ENCODE data around the gene TOMM40L. TPM values are rescaled to one million over a fixed set of nuclear protein-coding genes. Genes with fewer than 3 reads are reported as not detected.

Gene TOMM40L
- polyA plus RNA-seq, 1 donor (not counting 4 experiments of a cell fraction or from before 2014, with no cell fraction given) = 14.4 TPM

DNA sequence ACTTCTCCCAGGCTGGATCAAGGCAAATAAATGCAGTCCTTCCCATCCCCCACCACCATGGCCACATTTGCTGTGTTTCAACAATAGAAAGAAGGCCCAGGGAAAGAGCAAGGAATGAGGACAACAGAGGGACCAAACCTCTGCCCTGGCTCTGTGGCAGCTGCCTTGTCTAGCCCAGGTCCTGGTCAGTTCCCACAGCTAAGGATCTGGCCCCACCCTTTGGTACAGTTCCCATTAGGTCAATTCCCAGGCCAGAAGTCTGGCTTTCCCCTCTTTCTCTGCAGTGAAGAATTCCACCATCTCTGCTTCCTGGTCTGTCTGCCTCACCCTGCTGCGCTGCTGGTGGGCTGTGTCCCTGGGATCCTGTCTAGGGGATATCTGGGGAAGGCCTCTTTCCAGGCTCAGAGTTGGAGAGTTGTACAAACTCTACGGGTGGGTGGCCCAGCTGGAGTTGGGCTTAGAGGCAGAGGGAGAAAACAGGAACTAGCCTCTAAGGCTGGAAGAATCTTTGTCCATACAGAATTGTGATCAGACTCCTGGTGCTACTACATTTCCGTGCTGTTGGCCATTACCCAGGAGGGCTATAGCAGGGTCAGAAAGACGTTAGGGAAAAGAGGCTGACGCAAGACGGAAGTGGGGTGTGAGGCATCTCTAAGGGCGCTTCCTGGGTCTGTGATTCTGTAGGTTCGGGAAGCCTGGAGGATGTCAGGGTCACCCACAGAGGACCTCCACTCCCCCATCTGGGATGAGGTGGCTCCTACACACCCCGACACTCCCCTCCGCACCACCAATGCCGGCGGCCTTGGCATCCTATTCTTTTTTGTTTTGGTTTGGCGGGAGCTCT lies 24.6 kb upstream of the TOMM40L start:
- H3K27ac ChIP-seq (ENCODE audit: control insufficient read depth, insufficient read depth, low read length) = peak overlapping the region; percentile 92
- H3K9me3 ChIP-seq (ENCODE audit: control insufficient read depth, low read depth, low read length) = no peaks in the 10 kb centered on the region
- H3K4me2 ChIP-seq (ENCODE audit: control insufficient read depth, extremely low read depth, insufficient read depth, low read depth, low read length) = peak overlapping the region; percentile 85
- peak overlapping the region in 2 of 3 experiments; percentile 68 to 89 for H3K4me3 ChIP-seq (ENCODE audit: control insufficient read depth in 2 of 3, extremely low read depth in 1 of 3, insufficient read depth in 2 of 3, low read depth in 1 of 3, low read length in 3 of 3)
- TF ChIP-seq, protein P1, sequence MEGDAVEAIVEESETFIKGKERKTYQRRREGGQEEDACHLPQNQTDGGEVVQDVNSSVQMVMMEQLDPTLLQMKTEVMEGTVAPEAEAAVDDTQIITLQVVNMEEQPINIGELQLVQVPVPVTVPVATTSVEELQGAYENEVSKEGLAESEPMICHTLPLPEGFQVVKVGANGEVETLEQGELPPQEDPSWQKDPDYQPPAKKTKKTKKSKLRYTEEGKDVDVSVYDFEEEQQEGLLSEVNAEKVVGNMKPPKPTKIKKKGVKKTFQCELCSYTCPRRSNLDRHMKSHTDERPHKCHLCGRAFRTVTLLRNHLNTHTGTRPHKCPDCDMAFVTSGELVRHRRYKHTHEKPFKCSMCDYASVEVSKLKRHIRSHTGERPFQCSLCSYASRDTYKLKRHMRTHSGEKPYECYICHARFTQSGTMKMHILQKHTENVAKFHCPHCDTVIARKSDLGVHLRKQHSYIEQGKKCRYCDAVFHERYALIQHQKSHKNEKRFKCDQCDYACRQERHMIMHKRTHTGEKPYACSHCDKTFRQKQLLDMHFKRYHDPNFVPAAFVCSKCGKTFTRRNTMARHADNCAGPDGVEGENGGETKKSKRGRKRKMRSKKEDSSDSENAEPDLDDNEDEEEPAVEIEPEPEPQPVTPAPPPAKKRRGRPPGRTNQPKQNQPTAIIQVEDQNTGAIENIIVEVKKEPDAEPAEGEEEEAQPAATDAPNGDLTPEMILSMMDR (optimal IDR thresholded peaks at IDR 0.05 in 1 of 3, IDR thresholded peaks at IDR 0.05 in 1 of 3, conservative IDR thresholded peaks at IDR 0.05 in 1 of 3; ENCODE audit: extremely low read depth in 1 of 3, insufficient read depth in 2 of 3, low read length in 3 of 3) = no peak
- no peak for TF ChIP-seq EZH2 (IDR thresholded peaks at IDR 0.05; ENCODE audit: low read length)
- DNase-seq (ENCODE audit: low read depth, low spot score) = no peak
- no peaks in the 10 kb centered on the region for H3K9me1 ChIP-seq (ENCODE audit: control insufficient read depth, extremely low read depth, insufficient read depth, low read length)
- peak overlapping the region; percentile 79 for H2AFZ ChIP-seq (ENCODE audit: control insufficient read depth, low read length)
- peak; percentile 48 for FAIRE-seq
- peak overlapping the region; percentile 94 for H3K9ac ChIP-seq (ENCODE audit: control insufficient read depth, extremely low read depth, insufficient read depth, low read length)
- no peaks in the 10 kb centered on the region for H4K20me1 ChIP-seq (ENCODE audit: control insufficient read depth, extremely low read depth, insufficient read depth, low read length)
- peaks cover 47% of the 10 kb centered on the region for H3K4me1 ChIP-seq (ENCODE audit: control insufficient read depth, extremely low read depth, insufficient read depth, low read length)
- H3K27me3 ChIP-seq (ENCODE audit: control insufficient read depth, extremely low read depth, insufficient read depth, low read length) = no peaks in the 10 kb centered on the region
- peaks cover 21% of the 10 kb centered on the region for H3K79me2 ChIP-seq (ENCODE audit: control insufficient read depth, insufficient read depth, low read length)
- dilution Hi-C loops (cut with MboI; ENCODE audit: extremely low pct_ligation_motif_present, low sequenced_read_pairs) = no loop called here
- H3K36me3 ChIP-seq (ENCODE audit: control insufficient read depth in 2 of 2, extremely low read depth in 1 of 2, insufficient read depth in 2 of 2, low read length in 2 of 2) = peaks cover 5 to 12% of the 10 kb centered on the region in 2 experiments

DNA sequence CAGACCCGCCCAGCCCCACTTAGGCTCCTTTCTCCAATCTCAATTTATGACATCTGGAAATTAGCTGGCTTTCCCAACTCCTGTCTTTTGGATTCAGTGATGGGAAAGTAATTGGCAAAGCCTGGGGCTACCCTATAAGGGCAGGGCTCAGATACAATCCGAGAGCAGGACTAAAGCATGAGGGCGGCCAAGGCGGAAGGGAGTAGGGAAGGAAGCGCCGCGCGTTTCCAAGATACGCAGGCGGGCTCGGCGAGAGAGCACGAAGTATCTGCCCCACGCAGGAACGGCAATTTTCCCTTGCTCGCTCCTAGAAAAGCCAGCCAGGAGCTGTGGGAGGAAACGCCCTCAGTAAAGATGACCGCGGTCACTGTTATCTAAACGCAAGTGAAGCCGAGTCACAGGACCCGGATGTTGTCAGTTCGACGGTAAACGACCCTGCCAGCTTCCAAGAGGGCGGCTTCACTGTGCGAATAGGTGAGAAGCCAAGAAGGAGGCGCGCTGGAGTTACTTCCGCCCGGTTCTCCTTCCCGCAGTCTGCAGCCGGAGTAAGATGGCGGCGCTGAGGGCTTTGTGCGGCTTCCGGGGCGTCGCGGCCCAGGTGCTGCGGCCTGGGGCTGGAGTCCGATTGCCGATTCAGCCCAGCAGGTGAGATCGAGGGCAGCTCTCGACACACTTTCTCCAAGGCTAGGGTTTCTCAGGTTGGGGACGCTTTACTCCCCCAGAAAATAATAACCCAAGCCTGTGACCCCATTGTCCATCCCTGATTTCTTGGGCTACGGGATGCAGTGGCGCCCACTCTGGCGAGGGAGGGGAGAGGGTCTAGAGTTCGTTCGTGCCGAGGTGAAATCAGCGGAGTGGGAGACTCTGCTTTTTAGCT lies 23.8 kb upstream of the TOMM40L start, which contains the start of gene NDUFS2:
TSS of gene NDUFS2 (plus strand) at position 532 of the 877 bp plus-strand sequence. CDS start at position 551, 19 bp downstream.
- H3K4me3 ChIP-seq (ENCODE audit: control insufficient read depth in 2 of 3, extremely low read depth in 1 of 3, insufficient read depth in 2 of 3, low read depth in 1 of 3, low read length in 3 of 3) = peak within 1 kb of the TSS; percentile 76 to 89 (median 78)
- H3K27ac ChIP-seq (ENCODE audit: control insufficient read depth, insufficient read depth, low read length) = peak within 1 kb of the TSS; percentile 92
- H3K79me2 ChIP-seq (ENCODE audit: control insufficient read depth, insufficient read depth, low read length) = peaks cover 21% of the 10 kb centered on the region
- DNase-seq (ENCODE audit: low read depth, low spot score) = peak; percentile 81
- peak; percentile 74 for FAIRE-seq
- H3K4me1 ChIP-seq (ENCODE audit: control insufficient read depth, extremely low read depth, insufficient read depth, low read length) = peaks cover 47% of the 10 kb centered on the region
- peak within 1 kb of the TSS; percentile 85 for H3K4me2 ChIP-seq (ENCODE audit: control insufficient read depth, extremely low read depth, insufficient read depth, low read depth, low read length)
- no peaks in the 10 kb centered on the region for H4K20me1 ChIP-seq (ENCODE audit: control insufficient read depth, extremely low read depth, insufficient read depth, low read length)
- H3K9me3 ChIP-seq (ENCODE audit: control insufficient read depth, low read depth, low read length) = no peaks in the 10 kb centered on the region
- TF ChIP-seq, protein P1 (optimal IDR thresholded peaks at IDR 0.05 in 1 of 3, IDR thresholded peaks at IDR 0.05 in 1 of 3, conservative IDR thresholded peaks at IDR 0.05 in 1 of 3; ENCODE audit: extremely low read depth in 1 of 3, insufficient read depth in 2 of 3, low read length in 3 of 3) = peak in 2 of 3 experiments; percentile 29 to 32
- no peak for TF ChIP-seq EZH2 (IDR thresholded peaks at IDR 0.05; ENCODE audit: low read length)
- dilution Hi-C loops (cut with MboI; ENCODE audit: extremely low pct_ligation_motif_present, low sequenced_read_pairs) = no loop called here
- no peaks in the 10 kb centered on the region for H3K9me1 ChIP-seq (ENCODE audit: control insufficient read depth, extremely low read depth, insufficient read depth, low read length)
- H3K27me3 ChIP-seq (ENCODE audit: control insufficient read depth, extremely low read depth, insufficient read depth, low read length) = no peaks in the 10 kb centered on the region
- H2AFZ ChIP-seq (ENCODE audit: control insufficient read depth, low read length) = peak within 1 kb of the TSS; percentile 79
- H3K9ac ChIP-seq (ENCODE audit: control insufficient read depth, extremely low read depth, insufficient read depth, low read length) = peak within 1 kb of the TSS; percentile 94
- H3K36me3 ChIP-seq (ENCODE audit: control insufficient read depth in 2 of 2, extremely low read depth in 1 of 2, insufficient read depth in 2 of 2, low read length in 2 of 2) = peaks cover 9 to 16% of the 10 kb centered on the region in 2 experiments
